Suppressor macrophage treated with lipopolysaccharide for 1 hour (primary cell): ENCODE measurements around the gene ULK1.

Source experiments
- DNase-seq, 3 donors: peaks; one replicate each; pipeline ENCODE4 v3.0.0-alpha.2; 2020 to 2022

ULK1 gene

GRCh38 chr12:131893605-131894312 lies 663 bp upstream of the ULK1 start:
- no peak for DNase-seq

DNA sequence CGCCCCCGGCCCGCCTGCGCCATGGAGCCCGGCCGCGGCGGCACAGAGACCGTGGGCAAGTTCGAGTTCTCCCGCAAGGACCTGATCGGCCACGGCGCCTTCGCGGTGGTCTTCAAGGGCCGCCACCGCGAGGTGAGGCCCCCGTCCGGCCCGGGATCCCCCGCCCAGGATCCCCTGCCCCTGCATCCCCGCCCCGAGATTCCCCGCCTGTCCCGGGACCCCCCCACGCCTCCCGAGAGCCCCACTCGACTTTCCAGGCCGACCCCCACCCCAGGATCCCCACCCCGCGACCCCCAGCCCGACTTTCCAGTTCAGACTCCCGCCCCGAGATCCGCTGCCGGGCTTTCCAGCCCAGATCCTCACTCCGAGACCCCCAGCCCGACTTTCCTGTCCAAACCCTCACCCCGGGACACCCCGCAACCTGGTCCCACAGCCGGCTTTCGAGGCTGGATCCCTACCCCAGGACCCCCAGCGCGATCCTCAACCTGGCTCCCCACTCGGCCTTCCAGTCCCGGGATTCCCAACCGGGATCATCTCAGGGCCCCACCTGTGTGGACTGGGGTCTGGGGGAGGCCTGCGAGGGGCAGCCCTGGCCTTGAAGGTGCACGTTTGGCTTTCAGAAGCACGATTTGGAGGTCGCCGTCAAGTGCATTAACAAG lies 688 bp downstream of the ULK1 start:
- no peak for DNase-seq

- no peak for DNase-seq
These were observed 1.2 kb downstream of the ULK1 start for GRCh38 chr12:131895640-131896079.

GRCh38 chr12:131896080-131896810 lies 1.8 kb downstream of the ULK1 start:
- peak; percentile 75 to 92 (median 83) for DNase-seq

- DNase-seq = peak in 1 of 3 donors; percentile 18
These were observed 2.4 kb downstream of the ULK1 start for GRCh38 chr12:131896811-131897270.

GRCh38 chr12:131897276-131897675 lies 2.9 kb downstream of the ULK1 start:
- no peak for DNase-seq

- DNase-seq = no peak
These were observed 3.5 kb downstream of the ULK1 start for GRCh38 chr12:131897875-131898274.

DNA sequence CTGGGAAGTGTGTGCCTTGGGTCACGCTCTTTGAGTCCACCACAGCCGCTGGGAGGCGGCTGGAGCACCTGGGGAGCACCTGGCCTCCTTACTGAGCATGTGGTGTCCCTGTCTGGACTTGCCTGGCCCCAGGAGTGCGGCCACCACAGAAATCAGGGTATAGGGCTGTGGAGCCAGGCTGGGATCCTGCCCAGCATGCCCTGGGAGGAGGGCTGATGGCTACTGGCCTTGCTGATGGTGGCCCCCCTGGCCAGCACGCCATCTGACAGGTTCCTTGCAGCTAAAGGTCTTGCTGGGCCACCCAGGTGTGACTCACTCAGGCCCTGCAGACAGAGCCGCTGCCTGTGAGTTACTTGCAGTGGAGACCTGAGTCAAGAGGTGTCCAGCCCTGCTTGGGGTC lies 6.0 kb downstream of the ULK1 start:
- no peak for DNase-seq

DNA sequence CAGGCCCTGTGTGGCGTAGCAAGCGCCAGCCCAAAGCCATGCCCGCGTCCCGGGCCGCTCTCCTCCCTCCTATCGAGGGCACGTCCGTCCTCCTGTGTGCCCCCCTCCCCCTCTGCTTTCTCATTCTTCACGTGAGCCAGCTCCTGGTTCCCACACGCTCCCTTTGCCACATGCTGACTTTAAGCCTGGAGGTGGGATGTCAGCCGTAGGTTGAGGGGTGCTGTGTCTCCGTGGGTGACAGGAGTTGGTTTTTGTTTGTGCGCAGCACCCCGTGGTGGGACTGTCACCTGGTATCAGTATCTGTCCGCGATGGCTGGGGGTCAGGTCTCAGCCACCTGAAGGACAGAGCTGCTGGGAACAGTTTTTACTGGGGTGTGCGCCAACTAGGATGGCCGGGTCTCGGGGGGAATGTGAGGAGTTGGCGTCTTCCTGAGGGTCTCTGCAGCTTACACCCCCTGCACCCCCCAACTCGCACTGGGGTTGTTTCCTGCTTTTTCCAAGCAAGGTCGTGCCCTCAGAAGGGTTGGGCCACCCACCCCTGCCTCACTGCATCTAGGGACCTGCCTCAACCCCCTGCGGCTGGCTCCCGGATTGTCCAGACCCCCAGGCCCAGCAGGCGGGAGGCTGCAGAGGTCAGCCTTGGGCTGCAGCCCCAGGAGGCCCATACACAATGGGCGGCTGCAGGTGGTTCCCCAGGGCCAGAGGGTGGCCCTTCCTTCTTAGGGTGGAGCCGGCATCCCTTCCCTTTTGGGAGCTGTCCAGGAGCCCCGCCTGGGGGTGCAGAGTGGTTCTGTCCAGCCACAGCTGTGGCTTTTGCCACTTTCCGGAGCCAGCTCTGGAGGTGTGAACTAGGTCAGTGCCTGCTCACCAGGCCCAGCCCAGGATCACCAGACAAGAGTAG lies 7.3 kb downstream of the ULK1 start:
- no peak for DNase-seq

DNA sequence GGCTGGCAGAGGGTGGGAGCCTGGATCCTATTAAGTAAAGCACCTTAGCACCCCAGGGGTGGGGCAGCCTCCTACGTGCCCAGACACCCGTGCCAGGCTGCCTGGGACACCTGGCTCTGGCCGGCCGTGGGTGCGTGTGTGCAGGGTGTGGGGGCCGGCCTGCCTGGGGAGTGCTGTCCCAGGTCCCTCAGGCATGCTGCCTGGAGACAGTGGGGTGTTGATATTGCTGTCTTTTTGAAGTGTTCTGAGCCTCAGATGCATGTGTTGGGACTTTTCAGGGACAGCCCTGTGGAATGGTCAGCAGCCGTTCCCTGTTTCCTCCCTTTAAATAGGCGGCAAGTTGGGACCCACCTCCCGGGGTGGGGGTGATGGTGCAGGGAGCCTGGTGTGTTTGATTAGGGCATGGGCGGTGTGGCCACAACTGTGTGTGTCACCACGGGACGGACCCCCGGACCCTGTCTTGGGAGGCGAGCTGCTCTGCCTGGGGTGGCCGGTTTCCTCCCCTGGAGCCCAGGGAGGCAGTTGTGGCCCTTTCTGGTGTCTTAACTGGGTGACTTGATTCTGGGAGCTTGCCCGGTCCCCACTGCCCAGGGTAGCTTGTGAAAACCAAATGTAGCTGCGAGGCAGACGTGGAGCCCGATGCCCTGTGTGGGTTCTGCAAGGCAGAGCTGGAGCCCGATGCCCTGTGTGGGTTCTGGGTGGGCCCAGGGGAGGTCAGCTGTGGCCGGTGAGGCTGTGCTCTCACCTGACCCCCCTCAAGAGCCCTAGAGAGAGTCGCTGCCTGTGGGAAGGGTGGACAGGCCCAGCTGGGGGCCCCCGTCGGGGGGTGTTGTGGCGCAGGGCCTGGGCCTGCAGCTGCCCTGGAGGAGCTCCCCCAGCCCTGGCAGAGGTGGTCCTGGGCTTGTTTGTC lies 8.2 kb downstream of the ULK1 start:
- DNase-seq = no peak

DNA sequence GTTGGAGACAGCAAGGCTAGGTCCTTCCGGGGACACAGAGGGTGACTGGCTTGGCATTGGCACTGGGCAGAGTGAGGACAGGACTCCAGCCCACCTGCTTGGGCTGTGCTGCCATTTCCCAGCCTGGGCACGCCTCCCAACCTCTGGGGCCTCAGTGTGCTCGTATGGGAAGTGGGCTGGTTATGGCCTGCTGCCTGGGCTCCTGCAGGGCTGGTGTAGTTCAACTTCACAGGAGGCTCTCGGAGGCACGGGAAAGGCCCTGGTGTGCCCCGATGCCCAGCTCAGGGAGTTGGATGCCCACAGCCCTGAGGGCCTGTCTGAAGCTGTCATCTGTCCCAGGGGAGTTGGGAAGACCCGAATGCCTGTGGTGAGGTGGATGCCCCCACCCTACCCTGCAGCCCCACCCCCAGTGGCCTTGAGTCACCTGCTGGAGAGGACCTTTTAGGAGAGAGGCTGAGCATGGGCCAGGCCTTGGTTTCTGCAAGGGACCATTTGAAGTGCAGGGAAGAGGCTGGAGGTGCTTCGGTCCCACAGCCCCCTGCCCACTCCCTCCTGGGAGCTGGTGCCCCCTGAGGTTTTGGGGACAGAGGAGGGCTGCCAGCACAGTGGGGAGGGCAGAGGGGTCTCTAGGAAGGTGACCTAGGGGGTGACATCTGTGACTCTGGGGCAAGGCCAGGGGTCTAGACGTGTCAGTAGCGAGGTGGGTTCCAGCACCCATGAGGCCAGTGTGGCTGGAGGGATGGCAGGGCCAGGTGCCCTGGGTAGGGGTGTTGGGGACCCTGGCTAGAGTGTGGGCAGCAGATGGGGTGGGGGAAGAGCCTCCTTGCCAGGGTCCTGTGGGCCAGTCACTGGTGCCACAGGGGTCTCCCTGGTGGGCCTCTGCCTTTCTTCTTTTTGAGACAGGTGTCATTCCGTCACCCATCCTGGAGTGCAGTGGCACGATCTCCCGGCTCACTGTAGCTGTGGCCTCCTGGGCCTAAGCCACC lies 9.1 kb downstream of the ULK1 start:
- DNase-seq = no peak

DNA sequence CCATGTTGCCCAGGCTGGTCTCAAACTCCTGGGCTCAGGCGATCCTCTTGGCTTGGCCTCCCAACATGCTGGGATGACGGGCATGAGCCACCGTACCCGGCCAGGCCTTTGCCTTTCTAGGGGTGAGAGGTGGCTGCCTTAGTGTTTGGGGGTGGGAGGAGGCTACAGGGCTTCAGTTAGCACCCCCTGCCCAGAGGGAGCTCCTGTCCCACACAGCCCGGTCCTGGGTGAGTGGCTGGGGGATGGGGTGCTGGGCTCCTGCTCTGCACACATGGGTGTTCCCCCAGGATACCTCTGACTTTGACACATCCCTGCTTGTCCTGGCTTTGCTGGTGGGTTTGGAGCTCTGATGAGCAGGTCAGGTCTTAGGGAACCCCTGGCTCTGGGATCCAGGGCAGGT lies 9.9 kb downstream of the ULK1 start:
- DNase-seq = no peak

DNA sequence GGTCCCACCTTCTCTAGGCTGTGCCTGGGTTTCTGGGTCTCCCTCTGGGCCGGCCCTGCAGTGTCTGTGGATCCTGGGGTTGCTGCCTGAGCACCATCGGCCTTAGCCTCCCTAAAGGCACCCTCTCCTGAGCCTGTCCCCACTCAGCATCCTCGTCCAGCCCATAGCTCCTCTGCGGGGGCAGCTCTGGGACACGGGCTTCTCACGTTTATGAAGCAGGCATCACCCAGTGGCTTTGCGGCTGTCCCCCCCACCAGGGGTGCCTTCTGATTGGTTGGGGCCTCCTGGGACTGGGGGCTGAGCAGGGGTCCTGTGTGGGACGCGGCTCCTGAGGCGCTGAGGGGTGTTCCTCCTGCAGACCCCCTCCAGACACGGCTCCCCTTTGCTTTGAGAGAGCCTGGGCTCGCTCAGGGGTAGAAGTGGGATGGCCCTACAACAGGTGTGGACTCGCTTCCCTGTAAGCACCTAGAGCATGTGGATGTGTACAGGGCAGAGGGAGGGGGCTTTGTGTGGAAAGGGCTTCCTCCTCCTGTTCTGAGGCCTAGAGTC lies 10.7 kb downstream of the ULK1 start:
- DNase-seq = no peak

DNA sequence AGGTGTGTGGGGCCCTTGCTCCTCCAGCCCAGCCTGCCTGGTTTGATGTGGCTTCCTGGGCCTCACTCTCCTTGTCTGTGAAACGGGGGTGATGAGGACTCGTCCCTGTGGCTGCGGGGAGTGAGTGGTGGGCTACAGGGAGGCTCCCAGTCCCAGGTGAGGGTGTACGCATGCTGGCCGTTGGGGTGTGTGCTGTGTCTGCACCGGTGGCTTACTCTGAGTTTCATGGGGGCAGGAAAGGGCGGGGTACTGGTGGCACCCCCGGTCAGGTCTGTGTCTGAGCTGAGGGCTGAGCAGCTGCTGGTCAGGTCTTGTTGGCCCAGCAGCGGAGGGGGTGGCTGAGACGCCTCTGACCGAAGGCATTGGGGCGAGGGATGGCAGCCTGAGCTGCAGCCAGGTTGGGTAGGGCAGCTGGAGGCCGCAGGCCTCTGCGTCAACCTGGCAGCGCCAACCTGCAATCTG lies 11.2 kb downstream of the ULK1 start:
- DNase-seq = no peak

GRCh38 chr12:131907379-131908091 lies 13.1 kb downstream of the ULK1 start:
- no peak for DNase-seq

DNA sequence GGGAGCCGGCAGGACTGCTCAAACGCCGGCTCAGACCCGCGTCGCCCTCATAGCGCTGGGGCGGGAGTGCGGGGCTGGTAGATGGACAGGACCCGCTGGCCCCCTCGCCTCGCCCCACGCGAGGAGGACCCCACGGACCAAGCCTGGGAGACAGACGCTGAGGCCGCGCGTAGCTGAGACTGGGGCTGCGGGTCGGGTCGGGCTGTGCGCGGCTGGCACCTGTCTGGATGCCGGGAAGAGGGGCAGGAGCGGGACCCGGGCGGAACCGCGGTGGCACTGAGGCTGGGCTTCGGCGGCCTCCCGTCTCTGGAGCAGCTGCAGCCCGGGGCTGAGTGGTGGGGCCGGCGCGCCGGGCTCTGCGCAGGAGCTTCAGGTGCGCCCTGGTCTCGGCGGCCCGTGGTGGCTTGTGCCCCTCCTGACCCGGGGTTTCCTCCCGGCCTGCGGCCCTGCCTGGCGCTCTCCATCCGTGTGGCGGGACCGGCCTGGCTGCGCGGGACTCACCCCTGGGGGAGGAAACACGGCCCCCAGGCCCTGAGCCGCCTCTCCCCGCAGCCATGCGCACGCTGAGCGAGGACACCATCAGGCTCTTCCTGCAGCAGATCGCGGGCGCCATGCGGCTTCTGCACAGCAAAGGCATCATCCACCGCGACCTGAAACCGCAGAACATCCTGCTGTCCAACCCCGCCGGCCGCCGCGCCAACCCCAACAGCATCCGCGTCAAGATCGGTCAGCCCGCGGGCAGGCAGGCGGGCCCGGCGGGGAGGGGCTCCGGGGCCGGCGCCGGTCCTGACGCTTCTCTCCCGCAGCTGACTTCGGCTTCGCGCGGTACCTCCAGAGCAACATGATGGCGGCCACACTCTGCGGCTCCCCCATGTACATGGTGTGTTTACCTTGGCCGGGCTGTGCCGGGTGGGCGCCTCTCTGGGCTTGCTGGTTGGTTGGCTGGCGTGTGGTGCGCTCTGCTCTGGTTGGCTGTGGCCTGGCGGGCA lies 14.0 kb downstream of the ULK1 start:
- no peak for DNase-seq

GRCh38 chr12:131909081-131909751 lies 14.8 kb downstream of the ULK1 start:
- no peak for DNase-seq
